SK-N-SH (cell line): ENCODE measurements around the gene SPOP. TPM values are rescaled to one million over a fixed set of nuclear protein-coding genes. Genes with fewer than 3 reads are reported as not detected.
"Not testable (repeated sequence)": the region's sequence is repeated elsewhere in the genome, so short reads cannot be mapped to it uniquely, and the experiment has no call there.

Experiments
- CTCF ChIA-PET: fragments of 300-600, 350-600 bp; formaldehyde crosslinking; extraction: SDS; loops from one replicate; lab custom pipeline; 2021; lab: Yijun Ruan, JAX
- POLR2A ChIA-PET: fragments of 350-600 bp; sonication (Branson Sonifier 250); formaldehyde crosslinking; extraction: SDS; loops from one replicate; lab custom pipeline; 2020; ENCODE audit warnings: antibody characterized with exemption, inconsistent platforms; lab: Yijun Ruan, JAX
- DNase-seq: peaks from one replicate; pipeline ENCODE4 v3.0.0; 2012
- H2AFZ ChIP-seq: fragments of 200-600 bp; sonication (generic); 2 replicates; pipeline ENCODE4 v1.8.1; 2016; ENCODE audit warnings: antibody characterized with exemption, mild to moderate bottlenecking, low read depth
- H3F3A ChIP-seq: fragments of 200-600 bp; sonication (generic); replicated peaks from 2 replicates; pipeline ENCODE3; 2016; ENCODE audit warnings: antibody characterized with exemption, mild to moderate bottlenecking; ENCODE audit not compliant: insufficient read depth
- H3K27ac ChIP-seq, 2 experiments: fragments of 200-500 bp in 1 of 2; fragments of 200-600 bp in 1 of 2; sonication (Bioruptor generic) in 1 of 2; sonication (generic), shearing (Covaris generic) in 1 of 2; 2 replicates each; pipeline versions ENCODE4 v1.5.1 to v1.6.1; 2014 to 2016; ENCODE audit warnings: low read depth in 2 of 2, inconsistent platforms in 1 of 2, low read length in 1 of 2, mild to moderate bottlenecking in 1 of 2, mixed read lengths in 1 of 2
- H3K27me3 ChIP-seq: fragments of 200-600 bp; sonication (generic), shearing (Covaris generic); 2 replicates; pipeline ENCODE4 v1.6.1; 2016; ENCODE audit warnings: mixed run types; ENCODE audit not compliant: insufficient read depth
- H3K36me3 ChIP-seq, 2 experiments: fragments of 200-500 bp in 1 of 2; fragments of 200-600 bp in 1 of 2; sonication (Bioruptor generic) in 1 of 2; sonication (generic) in 1 of 2; replicated peaks in 1 of 2; 2 replicates each; pipeline versions ENCODE3 to v1.5.1; 2014 to 2016; ENCODE audit warnings: low read length in 1 of 2, mild to moderate bottlenecking in 1 of 2; ENCODE audit not compliant: insufficient read depth in 2 of 2, control insufficient read depth in 1 of 2
- H3K4me1 ChIP-seq, 2 experiments: fragments of 200-500 bp in 1 of 2; fragments of 200-600 bp in 1 of 2; sonication (Bioruptor generic) in 1 of 2; sonication (generic), shearing (Covaris generic) in 1 of 2; 2 replicates each; pipeline versions ENCODE4 v1.5.1 to v1.6.1; 2014 to 2016; ENCODE audit warnings: low read depth in 1 of 2, low read length in 1 of 2, mixed run types in 1 of 2; ENCODE audit not compliant: insufficient read depth in 2 of 2, control insufficient read depth in 1 of 2
- H3K4me2 ChIP-seq: fragments of 200-600 bp; sonication (generic), shearing (Covaris generic); 2 replicates; pipeline ENCODE4 v1.6.1; 2017; ENCODE audit warnings: mixed run types
- H3K4me3 ChIP-seq, 2 experiments: fragments of 200-500 bp in 1 of 2; fragments of 200-600 bp in 1 of 2; sonication (Bioruptor generic) in 1 of 2; sonication (generic), shearing (Covaris generic) in 1 of 2; 2 replicates each; pipeline versions ENCODE4 v1.5.1 to v1.8.1; 2014 to 2016; ENCODE audit warnings: low read depth in 2 of 2, inconsistent platforms in 1 of 2, low read length in 1 of 2, mild to moderate bottlenecking in 1 of 2, mixed read lengths in 1 of 2, moderate library complexity in 1 of 2
- H3K79me2 ChIP-seq: fragments of 200-600 bp; sonication (generic); 2 replicates; pipeline ENCODE4 v1.8.1; 2017; ENCODE audit warnings: mild to moderate bottlenecking; ENCODE audit not compliant: insufficient read depth
- H3K9ac ChIP-seq: fragments of 200-600 bp; sonication (generic); 2 replicates; pipeline ENCODE4 v1.6.1; 2017; ENCODE audit warnings: mixed run types
- H3K9me2 ChIP-seq: fragments of 200-600 bp; sonication (generic); 2 replicates; pipeline ENCODE4 v1.6.1; 2017; ENCODE audit warnings: mixed run types
- H3K9me3 ChIP-seq: fragments of 200-600 bp; sonication (generic); 2 replicates; pipeline ENCODE4 v1.6.1; 2017; ENCODE audit warnings: mixed run types, mild to moderate bottlenecking, moderate library complexity
- H4K20me1 ChIP-seq: fragments of 200-600 bp; sonication (generic); 2 replicates; pipeline ENCODE4 v1.6.1; 2017; ENCODE audit warnings: mild to moderate bottlenecking, mixed run types; ENCODE audit not compliant: insufficient read depth
- CHD2 ChIP-seq: fragments of 150-350 bp; IDR thresholded peaks from 2 replicates; pipeline ENCODE4 v1.6.1; 2018; ENCODE audit warnings: low read length; ENCODE audit not compliant: partially characterized antibody
- ELF1 ChIP-seq: IDR thresholded peaks from 2 replicates; pipeline ENCODE4 v1.4.0; 2012
- EP300 ChIP-seq, 2 experiments: IDR thresholded peaks; 2 replicates each; pipeline versions ENCODE4 v1.4.0 to v1.6.1; 2012; ENCODE audit warnings: borderline replicate concordance in 1 of 2, low read depth in 1 of 2, low read length in 1 of 2
- FOSL2 ChIP-seq: IDR thresholded peaks from 2 replicates; pipeline ENCODE4 v1.4.0; 2012; ENCODE audit warnings: low read depth, mild to moderate bottlenecking, moderate library complexity, borderline replicate concordance
- JUND ChIP-seq: IDR thresholded peaks from 2 replicates; pipeline ENCODE4 v1.4.0; 2012
- MAX ChIP-seq: IDR thresholded peaks from 2 replicates; pipeline ENCODE4 v1.4.0; 2012; ENCODE audit warnings: low read depth
- MXI1 ChIP-seq: IDR thresholded peaks from 2 replicates; pipeline ENCODE4 v1.6.1; 2012; ENCODE audit warnings: mild to moderate bottlenecking, low read depth, low read length, improper control_type of control experiment
- NRF1 ChIP-seq: IDR thresholded peaks from 2 replicates; pipeline ENCODE4 v1.6.1; 2012; ENCODE audit warnings: low read depth, mild to moderate bottlenecking, low read length
- RAD21 ChIP-seq: IDR thresholded peaks from 2 replicates; pipeline ENCODE4 v1.6.1; 2012; ENCODE audit warnings: mild to moderate bottlenecking, low read length
- RCOR1 ChIP-seq: fragments of 150-350 bp; IDR thresholded peaks from 2 replicates; pipeline ENCODE4 v1.6.1; 2017; ENCODE audit warnings: antibody characterized with exemption, low read length
- REST ChIP-seq: IDR thresholded peaks from 2 replicates; pipeline ENCODE4 v1.6.1; 2012; ENCODE audit warnings: mild to moderate bottlenecking, low read depth, low read length, moderate library complexity
- RFX5 ChIP-seq: IDR thresholded peaks from 2 replicates; pipeline ENCODE4 v1.6.1; 2012; ENCODE audit warnings: mild to moderate bottlenecking, improper control_type of control experiment, low read length
- SMC3 ChIP-seq: IDR thresholded peaks from 2 replicates; pipeline ENCODE4 v1.6.1; 2012; ENCODE audit warnings: low read depth, low read length, improper control_type of control experiment
- TEAD4 ChIP-seq: IDR thresholded peaks from 2 replicates; pipeline ENCODE4 v1.4.0; 2012; ENCODE audit warnings: mild to moderate bottlenecking, borderline replicate concordance; ENCODE audit not compliant: insufficient read depth
- USF1 ChIP-seq: IDR thresholded peaks from 2 replicates; pipeline ENCODE4 v1.4.0; 2012; ENCODE audit warnings: low read depth, borderline replicate concordance
- WGBS: methylation state at CpG from one replicate; pipeline ENCODE4 v1.1.6; 2017; ENCODE audit warnings: low lambda C conversion rate; 5-methylcytosine and 5-hydroxymethylcytosine counted together
- polyA plus RNA-seq, 3 experiments: library from polyadenylated mRNA; depleted of rRNA; stranded (reverse); fragments of >200 nt; gene quantifications; 2 replicates each; pipeline ENCODE4 v1.2.3, GENCODE V29; 2012

The SPOP gene
- polyA plus RNA-seq, 1 of the 3 experiments (the other 2 are of a cell fraction) = 54.0 TPM

DNA sequence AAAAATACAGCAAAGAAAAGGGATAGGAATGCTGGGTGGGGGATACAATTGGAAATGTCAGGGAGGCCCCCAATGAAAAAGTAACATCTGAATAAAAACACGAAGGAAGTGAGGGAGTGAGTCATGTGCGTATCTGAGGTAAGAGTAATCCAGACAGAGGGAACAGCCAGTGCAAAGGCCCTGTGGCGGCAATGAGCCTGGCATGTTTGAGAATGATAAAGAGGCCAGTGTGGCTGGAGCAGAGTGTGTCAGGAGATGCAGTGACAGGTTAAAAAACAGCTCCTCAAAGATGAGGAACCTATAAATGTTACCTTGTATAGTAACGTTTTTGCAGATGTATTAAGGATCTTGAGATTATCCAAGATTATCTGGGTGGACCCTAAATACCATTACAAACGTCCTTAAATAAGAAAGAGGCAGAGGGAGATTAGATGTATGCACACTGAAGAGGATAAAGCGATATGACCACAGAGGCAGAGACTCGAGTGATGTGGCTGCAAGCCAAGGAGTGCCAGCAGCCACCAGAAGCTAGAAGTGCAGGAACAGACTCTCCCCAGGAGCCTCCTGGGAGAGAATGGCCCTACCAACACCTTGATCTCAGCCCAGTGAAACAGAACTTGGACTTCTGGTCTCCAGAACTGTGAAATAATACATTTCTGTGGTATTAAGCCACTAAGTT, 47.7 kb upstream of the SPOP start:
- Histone ChIP-seq H3K9ac (no peak overlapping the region), H4K20me1 (no peaks in the 10 kb centered on the region), H3F3A (no peaks in the 10 kb centered on the region), H3K4me2 (no peak overlapping the region), H3K4me3 (no peak overlapping the region), H2AFZ (no peak overlapping the region), H3K27me3 (no peaks in the 10 kb centered on the region), H3K9me3 (no peaks in the 10 kb centered on the region), H3K4me1 (peaks cover 0 to 4% of the 10 kb centered on the region in 2 experiments; a peak in 1 of 4 replicates), H3K79me2 (no peaks in the 10 kb centered on the region), H3K27ac (no peak overlapping the region), H3K36me3 (no peaks in the 10 kb centered on the region), H3K9me2 (no peaks in the 10 kb centered on the region)
- TF ChIP-seq TEAD4 (no peak), USF1 (no peak), FOSL2 (no peak), EP300 (IDR thresholded peaks at IDR 0.05; ENCODE audit: borderline replicate concordance in 1 of 2, low read depth in 1 of 2, low read length in 1 of 2) (no peak), MAX (no peak), CHD2 (no peak), NRF1 (no peak), RFX5 (no peak), RAD21 (no peak), ELF1 (no peak), MXI1 (no peak), JUND (no peak), SMC3 (no peak), REST (no peak), RCOR1 (no peak)
- POLR2A ChIA-PET = no interaction called here
- CTCF ChIA-PET = interaction anchor here (2.7 kb wide), 1 partner anchor 17 kb away, joined by 12 read pairs; the partner anchor contains the start of gene SLC35B1
- DNase-seq = no peak
- 72% methylated on average over 7 of the region's 7 CpGs for WGBS

DNA sequence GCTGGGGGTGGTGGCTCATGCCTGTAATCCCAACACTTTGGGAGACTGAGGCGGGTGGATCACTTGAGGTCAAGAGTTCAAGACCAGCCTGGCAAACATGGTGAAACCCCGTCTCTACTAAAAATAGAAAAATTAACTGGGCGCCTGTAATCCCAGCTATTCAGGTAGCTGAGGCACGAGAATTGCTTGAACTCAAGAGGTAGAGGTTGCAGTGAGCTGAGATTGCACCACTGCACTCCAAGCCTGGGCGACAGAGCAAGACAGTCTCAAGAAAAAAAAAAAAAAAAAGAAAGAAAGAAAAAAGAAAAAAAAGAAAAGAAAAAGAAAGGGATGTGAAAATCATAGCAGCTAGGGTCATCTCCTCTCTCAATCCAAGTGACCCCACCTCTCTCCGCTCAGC, 46.7 kb upstream of the SPOP start:
- WGBS = 86% methylated on average over 6 of the region's 6 CpGs
- H3K36me3 ChIP-seq, H3K27ac ChIP-seq, H3K4me3 ChIP-seq, H2AFZ ChIP-seq, H3K9ac ChIP-seq, H3K4me1 ChIP-seq, H3K79me2 ChIP-seq, H3F3A ChIP-seq, H3K9me3 ChIP-seq, H4K20me1 ChIP-seq, H3K27me3 ChIP-seq, POLR2A ChIA-PET, H3K4me2 ChIP-seq, H3K9me2 ChIP-seq, DNase-seq: not testable (repeated sequence)
- CTCF ChIA-PET = interaction anchor here (0.8 to 5.3 kb wide), 3 partner anchors 17 to 154 kb away, joined by 3 to 35 read pairs (median 3); partner anchors contain the start of gene SLC35B1
